Measurements from ENCODE around the gene ZC3H8. TPM values are rescaled to one million over a fixed set of nuclear protein-coding genes. Genes with fewer than 3 reads are reported as not detected.

ZC3H8 gene
- total RNA-seq, 1 donor from 2014 or later = 23.7 TPM

DNA sequence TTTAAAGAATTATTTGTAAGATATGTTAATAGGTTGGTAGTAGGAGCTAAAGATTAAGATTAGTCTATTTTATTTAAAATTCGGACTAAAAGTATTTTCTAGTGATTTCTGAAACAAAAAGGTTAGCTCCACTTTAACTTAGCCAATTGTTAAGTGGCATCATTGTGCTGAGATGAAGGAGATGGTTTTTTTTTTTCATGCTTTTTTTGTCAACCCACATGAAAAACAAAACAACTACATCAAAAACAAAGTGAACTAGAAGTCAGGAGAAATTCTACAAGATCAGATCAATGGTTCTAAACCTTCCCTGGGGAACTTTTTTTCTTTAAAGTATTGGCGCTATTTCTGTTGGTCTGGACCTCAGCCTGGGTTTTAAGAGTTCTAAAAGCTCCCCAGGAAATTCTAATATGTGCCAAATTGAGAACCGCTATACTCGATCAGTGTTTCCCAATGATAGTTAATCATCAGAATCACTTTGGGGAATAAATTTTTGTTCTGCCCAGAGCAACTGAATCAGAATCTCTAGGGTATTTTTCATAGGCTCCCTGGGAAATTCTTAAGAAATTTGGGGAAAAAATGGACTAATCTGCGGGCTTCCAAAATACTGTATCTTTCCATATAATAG, 22.9 kb upstream of the ZC3H8 start:
- no peak overlapping the region for H3K4me3 Mint-ChIP-seq (ENCODE audit: low read depth)
- no peaks in the 10 kb centered on the region for H3K36me3 Mint-ChIP-seq (ENCODE audit: insufficient read depth)
- no peaks in the 10 kb centered on the region for H3K9me3 Mint-ChIP-seq (ENCODE audit: low read depth)
- TF ChIP-seq, protein P1, sequence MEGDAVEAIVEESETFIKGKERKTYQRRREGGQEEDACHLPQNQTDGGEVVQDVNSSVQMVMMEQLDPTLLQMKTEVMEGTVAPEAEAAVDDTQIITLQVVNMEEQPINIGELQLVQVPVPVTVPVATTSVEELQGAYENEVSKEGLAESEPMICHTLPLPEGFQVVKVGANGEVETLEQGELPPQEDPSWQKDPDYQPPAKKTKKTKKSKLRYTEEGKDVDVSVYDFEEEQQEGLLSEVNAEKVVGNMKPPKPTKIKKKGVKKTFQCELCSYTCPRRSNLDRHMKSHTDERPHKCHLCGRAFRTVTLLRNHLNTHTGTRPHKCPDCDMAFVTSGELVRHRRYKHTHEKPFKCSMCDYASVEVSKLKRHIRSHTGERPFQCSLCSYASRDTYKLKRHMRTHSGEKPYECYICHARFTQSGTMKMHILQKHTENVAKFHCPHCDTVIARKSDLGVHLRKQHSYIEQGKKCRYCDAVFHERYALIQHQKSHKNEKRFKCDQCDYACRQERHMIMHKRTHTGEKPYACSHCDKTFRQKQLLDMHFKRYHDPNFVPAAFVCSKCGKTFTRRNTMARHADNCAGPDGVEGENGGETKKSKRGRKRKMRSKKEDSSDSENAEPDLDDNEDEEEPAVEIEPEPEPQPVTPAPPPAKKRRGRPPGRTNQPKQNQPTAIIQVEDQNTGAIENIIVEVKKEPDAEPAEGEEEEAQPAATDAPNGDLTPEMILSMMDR (IDR thresholded peaks at IDR 0.05; ENCODE audit: unreplicated experiment) = no peak
- no peak overlapping the region for H3K27ac Mint-ChIP-seq
- H3K4me1 Mint-ChIP-seq (ENCODE audit: low read depth) = peaks cover 3% of the 10 kb centered on the region
- no peaks in the 10 kb centered on the region for H3K27me3 Mint-ChIP-seq
- DNase-seq (ENCODE audit: low spot score, unreplicated experiment) = no peak

DNA sequence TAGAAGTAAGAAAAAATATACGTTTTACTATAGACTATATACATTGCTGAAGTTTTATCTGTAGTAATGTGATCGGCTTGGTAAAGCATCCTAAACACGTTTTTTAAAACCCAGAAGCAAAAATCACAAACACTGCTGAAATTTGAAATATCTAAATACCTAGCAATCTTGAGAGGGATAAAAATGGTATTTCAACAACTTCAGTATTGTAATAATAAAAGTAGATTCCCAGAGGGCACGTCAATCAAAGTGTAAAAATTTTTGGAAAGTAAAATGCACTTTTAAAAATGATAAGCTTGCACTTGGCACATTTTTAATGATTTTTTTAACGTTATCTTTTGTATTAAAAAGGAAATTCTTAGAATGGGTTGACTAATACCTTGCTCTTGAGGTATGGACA, 22.1 kb upstream of the ZC3H8 start:
- Mint-ChIP-seq H3K27ac (no peak overlapping the region), H3K4me3 (ENCODE audit: low read depth) (peak overlapping the region; percentile 76), H3K4me1 (ENCODE audit: low read depth) (peaks cover 3% of the 10 kb centered on the region), H3K27me3 (no peaks in the 10 kb centered on the region), H3K9me3 (ENCODE audit: low read depth) (no peaks in the 10 kb centered on the region), H3K36me3 (ENCODE audit: insufficient read depth) (no peaks in the 10 kb centered on the region)
- no peak for DNase-seq (ENCODE audit: low spot score, unreplicated experiment)
- TF ChIP-seq, protein P1 (IDR thresholded peaks at IDR 0.05; ENCODE audit: unreplicated experiment) = no peak

DNA sequence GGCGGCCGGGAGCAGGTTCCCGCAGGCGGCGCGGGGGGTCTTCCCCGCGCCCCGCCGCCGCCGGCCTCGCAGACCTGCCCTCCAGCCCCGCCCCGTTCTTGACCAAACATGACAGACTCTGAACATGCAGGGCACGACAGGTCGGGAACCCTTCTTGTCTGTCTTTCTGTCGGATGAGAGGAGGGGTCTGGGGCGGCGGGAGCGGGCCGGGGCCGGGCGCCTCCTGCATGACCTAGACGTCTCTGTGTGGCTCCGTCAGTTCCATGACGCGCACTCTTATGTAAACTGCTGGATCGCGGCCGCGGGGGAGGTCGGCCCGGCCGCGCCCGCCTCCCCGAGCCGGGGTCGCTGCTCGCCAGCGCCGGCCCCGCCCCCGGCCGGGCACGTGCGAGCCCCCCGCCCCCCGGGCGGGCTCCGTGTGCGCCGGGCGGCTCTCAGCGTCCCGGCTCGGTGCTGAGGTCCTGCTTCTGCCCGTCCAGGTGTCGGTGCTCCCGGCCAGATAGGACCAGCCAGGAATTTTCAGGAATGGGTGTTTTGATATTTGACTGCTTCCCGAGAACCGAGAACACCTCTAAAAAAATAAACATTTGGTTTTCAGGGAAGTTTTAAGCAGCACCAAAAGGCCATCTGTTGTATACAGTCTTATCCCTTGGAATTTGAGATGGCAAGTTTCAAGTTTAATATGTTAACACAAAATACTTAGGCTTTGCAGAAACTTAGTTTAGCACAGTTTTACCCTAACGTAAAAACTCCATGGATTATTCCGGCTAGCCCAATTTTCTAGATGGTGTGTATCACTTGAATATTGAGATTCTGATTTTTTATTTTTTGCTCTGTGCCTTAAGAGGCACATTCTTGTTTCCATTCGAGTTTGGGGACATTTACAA, 21.3 kb upstream of the ZC3H8 start:
- Mint-ChIP-seq H3K27me3 (no peaks in the 10 kb centered on the region), H3K4me3 (ENCODE audit: low read depth) (peak overlapping the region; percentile 93), H3K27ac (peak overlapping the region; percentile 100), H3K36me3 (ENCODE audit: insufficient read depth) (no peaks in the 10 kb centered on the region), H3K9me3 (ENCODE audit: low read depth) (no peaks in the 10 kb centered on the region), H3K4me1 (ENCODE audit: low read depth) (peaks cover 3% of the 10 kb centered on the region)
- TF ChIP-seq, protein P1 (IDR thresholded peaks at IDR 0.05; ENCODE audit: unreplicated experiment) = no peak
- DNase-seq (ENCODE audit: low spot score, unreplicated experiment) = peak; percentile 76

DNA sequence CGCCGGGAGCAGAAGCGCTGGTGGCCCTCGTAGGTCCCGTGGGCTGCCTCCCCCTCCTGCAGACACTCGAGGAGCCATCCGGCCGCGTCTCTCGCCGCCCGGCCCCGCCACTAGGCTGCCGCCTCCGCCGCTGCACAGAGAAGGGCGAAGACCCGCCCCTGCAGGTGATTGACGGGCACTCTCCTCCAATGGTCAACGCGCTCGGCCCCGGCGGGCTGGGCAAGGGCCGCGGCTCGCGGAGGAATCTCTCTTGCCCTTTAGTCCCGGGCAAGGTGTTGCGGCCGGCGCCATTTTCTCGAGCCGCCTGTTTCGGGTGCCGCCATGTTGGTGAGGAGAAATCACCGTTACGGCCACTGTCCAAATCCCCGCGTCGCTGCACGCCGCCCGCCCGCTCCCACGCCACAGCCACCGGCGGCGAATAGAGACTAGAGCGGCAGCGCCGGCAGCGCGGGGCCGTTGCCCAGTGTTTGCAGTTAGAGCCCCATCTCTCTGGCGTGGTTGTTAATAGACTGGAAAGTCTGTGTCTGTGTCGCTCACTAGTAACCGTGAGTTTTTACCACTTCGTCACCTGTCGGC, 20.6 kb upstream of the ZC3H8 start, which contains the start of gene ZC3H6:
Gene ZC3H6 (plus strand): TSS at position 287 of the 576 bp plus-strand sequence. CDS start 398 bp downstream, outside the sequence.
- Mint-ChIP-seq H3K36me3 (ENCODE audit: insufficient read depth) (no peaks in the 10 kb centered on the region), H3K4me1 (ENCODE audit: low read depth) (peaks cover 3% of the 10 kb centered on the region), H3K27me3 (no peaks in the 10 kb centered on the region), H3K4me3 (ENCODE audit: low read depth) (peak within 1 kb of the TSS; percentile 93), H3K27ac (peak within 1 kb of the TSS; percentile 100), H3K9me3 (ENCODE audit: low read depth) (no peaks in the 10 kb centered on the region)
- DNase-seq (ENCODE audit: low spot score, unreplicated experiment) = peak; percentile 100
- TF ChIP-seq, protein P1 (IDR thresholded peaks at IDR 0.05; ENCODE audit: unreplicated experiment) = no peak

GRCh38 chr2:112273349-112273748, 18.5 kb upstream of the ZC3H8 start:
- TF ChIP-seq, protein P1 (IDR thresholded peaks at IDR 0.05; ENCODE audit: unreplicated experiment) = no peak
- H3K27me3 Mint-ChIP-seq = no peaks in the 10 kb centered on the region
- H3K27ac Mint-ChIP-seq = peak overlapping the region; percentile 64
- no peaks in the 10 kb centered on the region for H3K36me3 Mint-ChIP-seq (ENCODE audit: insufficient read depth)
- H3K4me3 Mint-ChIP-seq (ENCODE audit: low read depth) = peak overlapping the region; percentile 55
- no peak for DNase-seq (ENCODE audit: low spot score, unreplicated experiment)
- peaks cover 3% of the 10 kb centered on the region for H3K9me3 Mint-ChIP-seq (ENCODE audit: low read depth)
- H3K4me1 Mint-ChIP-seq (ENCODE audit: low read depth) = peaks cover 3% of the 10 kb centered on the region

Data from progenitor cell of endocrine pancreas (in vitro differentiated cells).